Skin of body (tissue), 2 donors: ENCODE data around the gene RIPK4. TPM values are rescaled to one million over a fixed set of nuclear protein-coding genes. Genes with fewer than 3 reads are reported as not detected.
A peak's percentile ranks its signal among the peaks of the same experiment; 100 is the strongest.

ENCODE experiments used
- DNase-seq: peaks from one replicate; lab custom pipeline; 2025; lab: John Stamatoyannopoulos, UW
- total RNA-seq: library from RNA; depleted of rRNA; stranded (reverse); fragments of >200 nt; gene quantifications from one replicate; pipeline ENCODE4 v1.2.3, GENCODE V29; 2014

Gene RIPK4
- total RNA-seq, 1 donor from 2014 or later = 12.5 TPM

GRCh38 chr21:41754479-41754891 lies 12.4 kb downstream of the RIPK4 start:
- DNase-seq = no peak

GRCh38 chr21:41753006-41753898 lies 13.6 kb downstream of the RIPK4 start:
- DNase-seq = no peak

- peak; percentile 41 for DNase-seq
Observed at GRCh38 chr21:41752231-41752681, 14.6 kb downstream of the RIPK4 start.

GRCh38 chr21:41751611-41752011 lies 15.2 kb downstream of the RIPK4 start:
- DNase-seq = no peak

GRCh38 chr21:41750532-41751151 lies 16.2 kb downstream of the RIPK4 start:
- DNase-seq = no peak

- no peak for DNase-seq
Observed at GRCh38 chr21:41750051-41750450, 16.8 kb downstream of the RIPK4 start.

- DNase-seq = no peak
Observed at GRCh38 chr21:41749286-41749685, 17.6 kb downstream of the RIPK4 start.

- DNase-seq = no peak
Observed at GRCh38 chr21:41747943-41748738, 18.7 kb downstream of the RIPK4 start.

- DNase-seq = no peak
Observed at GRCh38 chr21:41746744-41747006, 20.2 kb downstream of the RIPK4 start.

GRCh38 chr21:41745971-41746743 lies 20.7 kb downstream of the RIPK4 start:
- no peak for DNase-seq

- no peak for DNase-seq
Observed at GRCh38 chr21:41745026-41745820, 21.6 kb downstream of the RIPK4 start.

- DNase-seq = no peak
Observed at GRCh38 chr21:41744028-41744930, 22.6 kb downstream of the RIPK4 start.

GRCh38 chr21:41743321-41744027 lies 23.4 kb downstream of the RIPK4 start:
- no peak for DNase-seq

GRCh38 chr21:41742073-41742875 lies 24.6 kb downstream of the RIPK4 start:
- DNase-seq = no peak

GRCh38 chr21:41741253-41742072 lies 25.4 kb downstream of the RIPK4 start:
- no peak for DNase-seq

- no peak for DNase-seq
Observed at GRCh38 chr21:41740604-41741252, 26.1 kb downstream of the RIPK4 start.

- no peak for DNase-seq
Observed at GRCh38 chr21:41739936-41740335, 26.9 kb downstream of the RIPK4 start.
